NCI-H2171 (cell line): ENCODE measurements around the gene OR1L8.
"Not testable (repeated sequence)": the region's sequence is repeated elsewhere in the genome, so short reads cannot be mapped to it uniquely, and the experiment has no call there.

ENCODE experiments used
- DNase-seq: peaks from one replicate; lab custom pipeline; 2025; lab: John Stamatoyannopoulos, UW

Gene OR1L8

GRCh38 chr9:122583284-122583683, at the start of gene OR1L8:
OR1L8 (minus strand) TSS chr9:122583384; CDS start chr9:122568477, 14,907 bp downstream.
- DNase-seq = not testable (repeated sequence)

- no peak for DNase-seq
These were observed 36.8 kb upstream of the OR1L8 start for GRCh38 chr9:122619996-122620395.

- DNase-seq = no peak
These were observed 31.2 kb upstream of the OR1L8 start, which contains the start of gene OR1Q1 for GRCh38 chr9:122614362-122614761. OR1Q1 (plus strand) TSS chr9:122614738; CDS start chr9:122614738, 0 bp downstream.

- no peak for DNase-seq
These were observed 26.6 kb upstream of the OR1L8 start for GRCh38 chr9:122609804-122610203.

- no peak for DNase-seq
These were observed 23.4 kb upstream of the OR1L8 start for GRCh38 chr9:122606587-122606986.

- DNase-seq = no peak
These were observed 22.5 kb upstream of the OR1L8 start for GRCh38 chr9:122605691-122606090.

GRCh38 chr9:122580360-122580759, 2.8 kb downstream of the OR1L8 start:
- no peak for DNase-seq

- DNase-seq = no peak
These were observed 3.3 kb downstream of the OR1L8 start for GRCh38 chr9:122579874-122580273.

- DNase-seq = no peak
These were observed 10.7 kb downstream of the OR1L8 start for GRCh38 chr9:122572456-122572855.

- DNase-seq = no peak
These were observed 15.3 kb downstream of the OR1L8 start for GRCh38 chr9:122567901-122568300.

- DNase-seq = no peak
These were observed 20.9 kb downstream of the OR1L8 start for GRCh38 chr9:122562134-122562760.

- no peak for DNase-seq
These were observed 21.7 kb downstream of the OR1L8 start for GRCh38 chr9:122561446-122561845.

GRCh38 chr9:122552812-122553211, 30.4 kb downstream of the OR1L8 start, which contains the start of gene OR1N2:
OR1N2 (plus strand) TSS chr9:122553112; CDS start chr9:122553212, 100 bp downstream.
- no peak for DNase-seq

GRCh38 chr9:122551371-122551770, 31.8 kb downstream of the OR1L8 start:
- DNase-seq = no peak

GRCh38 chr9:122546196-122546595, 37.0 kb downstream of the OR1L8 start:
- DNase-seq = no peak

GRCh38 chr9:122538757-122539156, 44.4 kb downstream of the OR1L8 start:
- no peak for DNase-seq

GRCh38 chr9:122537066-122537465, 46.1 kb downstream of the OR1L8 start:
- DNase-seq = not testable (repeated sequence)

GRCh38 chr9:122536134-122536533, 47.0 kb downstream of the OR1L8 start:
- DNase-seq = no peak

GRCh38 chr9:122531157-122531556, 52.0 kb downstream of the OR1L8 start:
- DNase-seq = not testable (repeated sequence)

GRCh38 chr9:122527193-122527592, 56.0 kb downstream of the OR1L8 start, which contains the start of gene OR1N1:
OR1N1 (minus strand) TSS chr9:122527293; CDS start chr9:122527293, 0 bp downstream.
- no peak for DNase-seq

GRCh38 chr9:122526602-122527001, 56.6 kb downstream of the OR1L8 start:
- no peak for DNase-seq

- no peak for DNase-seq
These were observed 63.8 kb downstream of the OR1L8 start for GRCh38 chr9:122519376-122519775.

GRCh38 chr9:122518841-122519240, 64.3 kb downstream of the OR1L8 start, which contains the start of gene OR1J4:
OR1J4 (plus strand) TSS chr9:122519141; CDS start chr9:122519141, 0 bp downstream.
- no peak for DNase-seq

- DNase-seq = no peak
These were observed 65.0 kb downstream of the OR1L8 start for GRCh38 chr9:122518226-122518625.
